ENCODE measurements around the gene IFIH1.
A peak's percentile ranks its signal among the peaks of the same experiment; 100 is the strongest.

IFIH1 gene

GRCh38 chr2:162256591-162256991, 61.9 kb downstream of the IFIH1 start:
- no peak for DNase-seq

- DNase-seq = no peak
Observed at GRCh38 chr2:162254236-162254871, 64.1 kb downstream of the IFIH1 start.

GRCh38 chr2:162253435-162253834, 65.0 kb downstream of the IFIH1 start:
- DNase-seq = no peak

- DNase-seq = no peak
Observed at GRCh38 chr2:162252153-162252552, 66.3 kb downstream of the IFIH1 start.

GRCh38 chr2:162245781-162246180, 72.7 kb downstream of the IFIH1 start:
- no peak for DNase-seq

- no peak for DNase-seq
Observed at GRCh38 chr2:162245061-162245460, 73.4 kb downstream of the IFIH1 start.

GRCh38 chr2:162244541-162245031, 73.9 kb downstream of the IFIH1 start:
- DNase-seq = no peak

- DNase-seq = no peak
Observed at GRCh38 chr2:162243715-162244114, 74.8 kb downstream of the IFIH1 start.

GRCh38 chr2:162243294-162243693, 75.2 kb downstream of the IFIH1 start, which contains the start of gene FAP:
TSS of gene FAP (minus strand) at chr2:162243445. CDS start at chr2:162243327, 118 bp downstream.
- no peak for DNase-seq

- no peak for DNase-seq
Observed at GRCh38 chr2:162242586-162243280, 75.8 kb downstream of the IFIH1 start.

- DNase-seq = no peak
Observed at GRCh38 chr2:162241571-162241970, 76.9 kb downstream of the IFIH1 start.

GRCh38 chr2:162234620-162235462, 83.6 kb downstream of the IFIH1 start:
- DNase-seq = no peak

GRCh38 chr2:162233197-162233596, 85.3 kb downstream of the IFIH1 start:
- no peak for DNase-seq

- DNase-seq = no peak
Observed at GRCh38 chr2:162232671-162233070, 85.8 kb downstream of the IFIH1 start.

GRCh38 chr2:162232027-162232426, 86.5 kb downstream of the IFIH1 start:
- DNase-seq = no peak

- no peak for DNase-seq
Observed at GRCh38 chr2:162230761-162231160, 87.7 kb downstream of the IFIH1 start.

GRCh38 chr2:162226836-162227235, 91.6 kb downstream of the IFIH1 start:
- DNase-seq = no peak

- DNase-seq = peak; percentile 58
Observed at GRCh38 chr2:162221064-162221463, 97.4 kb downstream of the IFIH1 start.

- no peak for DNase-seq
Observed at GRCh38 chr2:162220368-162220767, 98.1 kb downstream of the IFIH1 start.

GRCh38 chr2:162219426-162219825, 99.1 kb downstream of the IFIH1 start:
- DNase-seq = no peak

- no peak for DNase-seq
Observed at GRCh38 chr2:162217598-162217997, 100.9 kb downstream of the IFIH1 start.

Data from CD4-positive, alpha-beta T cell treated with Interleukin-17A for 4 hours (primary cell).